Gastrocnemius medialis (tissue), 4 donors: ENCODE measurements around the gene RPL28.

Experiments used
- POLR2A ChIP-seq, 2 donors: fragments of 450-650 bp; IDR thresholded peaks; one replicate each; pipeline ENCODE4 v1.6.1; 2017; ENCODE audit warnings: antibody characterized with exemption in 2 of 2, mild to moderate bottlenecking in 2 of 2, moderate library complexity in 2 of 2
- TF ChIP-seq, protein P1 (sequence below), 5 experiments: fragments of 450-650 bp in 3 of 5; fragments of 200-600 bp in 2 of 5; sonication (generic) in 2 of 5; IDR thresholded peaks in 4 of 5; conservative IDR thresholded peaks in 1 of 5; 1 replicate in 4 of 5; 2 replicates in 1 of 5; pipeline ENCODE4 v1.5.1; 2016 to 2019; ENCODE audit warnings: antibody characterized with exemption in 5 of 5, mild to moderate bottlenecking in 3 of 5, moderate library complexity in 3 of 5

- TF ChIP-seq, protein P1, sequence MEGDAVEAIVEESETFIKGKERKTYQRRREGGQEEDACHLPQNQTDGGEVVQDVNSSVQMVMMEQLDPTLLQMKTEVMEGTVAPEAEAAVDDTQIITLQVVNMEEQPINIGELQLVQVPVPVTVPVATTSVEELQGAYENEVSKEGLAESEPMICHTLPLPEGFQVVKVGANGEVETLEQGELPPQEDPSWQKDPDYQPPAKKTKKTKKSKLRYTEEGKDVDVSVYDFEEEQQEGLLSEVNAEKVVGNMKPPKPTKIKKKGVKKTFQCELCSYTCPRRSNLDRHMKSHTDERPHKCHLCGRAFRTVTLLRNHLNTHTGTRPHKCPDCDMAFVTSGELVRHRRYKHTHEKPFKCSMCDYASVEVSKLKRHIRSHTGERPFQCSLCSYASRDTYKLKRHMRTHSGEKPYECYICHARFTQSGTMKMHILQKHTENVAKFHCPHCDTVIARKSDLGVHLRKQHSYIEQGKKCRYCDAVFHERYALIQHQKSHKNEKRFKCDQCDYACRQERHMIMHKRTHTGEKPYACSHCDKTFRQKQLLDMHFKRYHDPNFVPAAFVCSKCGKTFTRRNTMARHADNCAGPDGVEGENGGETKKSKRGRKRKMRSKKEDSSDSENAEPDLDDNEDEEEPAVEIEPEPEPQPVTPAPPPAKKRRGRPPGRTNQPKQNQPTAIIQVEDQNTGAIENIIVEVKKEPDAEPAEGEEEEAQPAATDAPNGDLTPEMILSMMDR (IDR thresholded peaks at IDR 0.05 in 4 of 5, conservative IDR thresholded peaks at IDR 0.05 in 1 of 5): no peak
- no peak for TF ChIP-seq POLR2A (IDR thresholded peaks at IDR 0.05)
Observed at GRCh38 chr19:55358943-55359908, 26.5 kb upstream of the RPL28 start.
